H1 (cell line): ENCODE data around the gene MAPK8. TPM values are rescaled to one million over a fixed set of nuclear protein-coding genes. Genes with fewer than 3 reads are reported as not detected.
A peak's percentile ranks its signal among the peaks of the same experiment; 100 is the strongest.

ENCODE experiments used
- CTCF ChIA-PET: fragments of 300-600 bp; sonication (Branson Sonifier 250); formaldehyde crosslinking; loops from one replicate; lab custom pipeline; 2021; ENCODE audit not compliant: partially characterized antibody; lab: Charles Lee
- POLR2A ChIA-PET: fragments of 300-600 bp; sonication (Branson Sonifier 250); formaldehyde crosslinking; loops from one replicate; lab custom pipeline; 2021; ENCODE audit warnings: inconsistent platforms; ENCODE audit not compliant: partially characterized antibody; lab: Charles Lee
- DNase-seq, 2 experiments: peaks; one replicate each; pipeline versions ENCODE4 v3.0.0 to v3.0.0-alpha.2; 2010 to 2022; ENCODE audit warnings: low spot score in 2 of 2, low read depth in 1 of 2, mixed read lengths in 1 of 2
- FAIRE-seq: peaks from 2 replicates; lab custom pipeline; 2011; peaks lifted over from hg19 to GRCh38; lab: Jason Lieb, UNC
- H2AFZ ChIP-seq: 2 replicates; pipeline ENCODE4 v1.8.1; 2012; ENCODE audit warnings: low read length, inconsistent platforms
- H2AK5ac ChIP-seq: 2 replicates; pipeline ENCODE4 v1.6.1; 2013; ENCODE audit warnings: low read depth, low read length
- H2BK120ac ChIP-seq: replicated peaks from 2 replicates; pipeline ENCODE3; 2013; ENCODE audit warnings: low read depth, low read length, inconsistent platforms
- H2BK12ac ChIP-seq: 2 replicates; pipeline ENCODE4 v1.6.1; 2013; ENCODE audit warnings: low read depth, low read length
- H2BK15ac ChIP-seq: 2 replicates; pipeline ENCODE4 v1.6.1; 2013; ENCODE audit warnings: low read length
- H2BK20ac ChIP-seq: 2 replicates; pipeline ENCODE4 v1.6.1; 2013; ENCODE audit warnings: low read length
- H2BK5ac ChIP-seq: 2 replicates; pipeline ENCODE4 v1.6.1; 2013; ENCODE audit warnings: low read depth, low read length
- H3K14ac ChIP-seq: 2 replicates; pipeline ENCODE4 v1.6.1; 2013; ENCODE audit warnings: inconsistent platforms; ENCODE audit not compliant: insufficient read length
- H3K18ac ChIP-seq: 2 replicates; pipeline ENCODE4 v1.6.1; 2013; ENCODE audit warnings: low read length; ENCODE audit errors: extremely low read depth
- H3K23ac ChIP-seq: 2 replicates; pipeline ENCODE4 v1.6.1; 2013; ENCODE audit warnings: inconsistent platforms; ENCODE audit not compliant: insufficient read length
- H3K23me2 ChIP-seq: 2 replicates; pipeline ENCODE4 v1.6.1; 2013; ENCODE audit warnings: low read depth, low read length
- H3K27ac ChIP-seq: 2 replicates; pipeline ENCODE4 v1.6.1; 2011; ENCODE audit warnings: low read depth, low read length, inconsistent platforms
- H3K27me3 ChIP-seq, 4 experiments: replicated peaks in 1 of 4; 1 replicate in 1 of 4; 2 replicates in 3 of 4; pipeline versions ENCODE4 v1.6.1 to v1.8.1; 2011 to 2013; ENCODE audit warnings: low read length in 3 of 4, mild to moderate bottlenecking in 3 of 4, inconsistent platforms in 2 of 4, mixed read lengths in 2 of 4, moderate library complexity in 1 of 4; ENCODE audit not compliant: control insufficient read depth in 3 of 4, insufficient read depth in 3 of 4; ENCODE audit errors: extremely low read depth in 1 of 4
- H3K36me3 ChIP-seq, 4 experiments: 2 replicates each; pipeline versions ENCODE4 v1.6.1 to v1.8.1; 2011 to 2013; ENCODE audit warnings: mild to moderate bottlenecking in 4 of 4, low read length in 3 of 4, moderate library complexity in 2 of 4, control low read depth in 1 of 4, inconsistent platforms in 1 of 4; ENCODE audit not compliant: insufficient read depth in 4 of 4, control insufficient read depth in 2 of 4
- H3K4ac ChIP-seq: replicated peaks from 2 replicates; pipeline ENCODE3; 2013; ENCODE audit warnings: low read length, low read depth, mixed read lengths, inconsistent platforms; ENCODE audit not compliant: insufficient read length
- H3K4me1 ChIP-seq, 4 experiments: replicated peaks in 1 of 4; 1 replicate in 1 of 4; 2 replicates in 3 of 4; pipeline versions ENCODE4 v1.6.1 to v1.8.1; 2011 to 2013; ENCODE audit warnings: low read length in 3 of 4, inconsistent platforms in 2 of 4, mixed read lengths in 1 of 4; ENCODE audit not compliant: insufficient read depth in 4 of 4, control insufficient read depth in 3 of 4
- H3K4me2 ChIP-seq, 2 experiments: 2 replicates each; pipeline versions ENCODE4 v1.6.1 to v1.8.1; 2011 to 2013; ENCODE audit warnings: low read depth in 2 of 2, low read length in 2 of 2, control low read depth in 1 of 2, inconsistent platforms in 1 of 2, mild to moderate bottlenecking in 1 of 2; ENCODE audit not compliant: insufficient read depth in 1 of 2
- H3K4me3 ChIP-seq, 4 experiments: fragments of 200-600, 300-600 bp in 1 of 4; sonication (generic), shearing (Covaris generic), sonication (Bioruptor Twin) in 1 of 4; 2 replicates each; pipeline versions ENCODE4 v1.5.1 to v1.8.1; 2011 to 2016; ENCODE audit warnings: low read length in 4 of 4, low read depth in 3 of 4, control low read depth in 2 of 4, inconsistent platforms in 2 of 4, mild to moderate bottlenecking in 2 of 4, mixed read lengths in 1 of 4, moderate library complexity in 1 of 4; ENCODE audit not compliant: insufficient read depth in 2 of 4; ENCODE audit errors: extremely low read depth in 1 of 4
- H3K56ac ChIP-seq: replicated peaks from 2 replicates; pipeline ENCODE3; 2013; ENCODE audit warnings: low read depth, mild to moderate bottlenecking, mixed read lengths, low read length, inconsistent platforms; ENCODE audit not compliant: insufficient read length
- H3K79me1 ChIP-seq: 2 replicates; pipeline ENCODE4 v1.6.1; 2013; ENCODE audit warnings: low read depth, low read length, control low read depth
- H3K79me2 ChIP-seq, 2 experiments: 2 replicates each; pipeline versions ENCODE4 v1.6.1 to v1.8.1; 2012 to 2013; ENCODE audit warnings: low read length in 2 of 2, mild to moderate bottlenecking in 2 of 2, inconsistent platforms in 1 of 2; ENCODE audit not compliant: insufficient read depth in 2 of 2, control insufficient read depth in 1 of 2
- H3K9ac ChIP-seq, 4 experiments: replicated peaks in 1 of 4; 1 replicate in 1 of 4; 2 replicates in 3 of 4; pipeline versions ENCODE4 v1.6.1 to v1.8.1; 2011 to 2013; ENCODE audit warnings: low read depth in 3 of 4, low read length in 3 of 4, control low read depth in 2 of 4, mild to moderate bottlenecking in 2 of 4, moderate library complexity in 2 of 4, inconsistent platforms in 1 of 4; ENCODE audit errors: extremely low read depth in 1 of 4
- H3K9me3 ChIP-seq, 2 experiments: 2 replicates each; pipeline versions ENCODE4 v1.6.1 to v1.8.1; 2012 to 2013; ENCODE audit warnings: mild to moderate bottlenecking in 2 of 2, moderate library complexity in 2 of 2, control low read depth in 1 of 2, inconsistent platforms in 1 of 2, low read depth in 1 of 2, low read length in 1 of 2, mixed read lengths in 1 of 2; ENCODE audit not compliant: insufficient read depth in 2 of 2
- H4K20me1 ChIP-seq, 2 experiments: replicated peaks in 1 of 2; 2 replicates each; pipeline versions ENCODE3 to v1.8.1; 2011 to 2013; ENCODE audit warnings: inconsistent platforms in 2 of 2, low read length in 2 of 2, mild to moderate bottlenecking in 1 of 2; ENCODE audit not compliant: insufficient read depth in 2 of 2, control insufficient read depth in 1 of 2
- H4K5ac ChIP-seq: 2 replicates; pipeline ENCODE4 v1.6.1; 2013; ENCODE audit warnings: low read length, low read depth, mixed read lengths, inconsistent platforms; ENCODE audit not compliant: insufficient read length
- H4K8ac ChIP-seq: 2 replicates; pipeline ENCODE4 v1.8.0; 2013; ENCODE audit warnings: mild to moderate bottlenecking, moderate library complexity, low read length, inconsistent platforms; ENCODE audit not compliant: insufficient read depth; ENCODE audit errors: extremely low read depth
- H4K91ac ChIP-seq: replicated peaks from 2 replicates; pipeline ENCODE3; 2013; ENCODE audit warnings: low read length, mixed read lengths, inconsistent platforms; ENCODE audit not compliant: insufficient read length
- CHD2 ChIP-seq: IDR thresholded peaks from 2 replicates; pipeline ENCODE4 v1.6.1; 2012; ENCODE audit warnings: low read length, improper control_type of control experiment
- CTBP2 ChIP-seq: IDR thresholded peaks from 2 replicates; pipeline ENCODE4 v1.7.0; 2011; ENCODE audit warnings: borderline replicate concordance, mild to moderate bottlenecking, moderate library complexity, mixed read lengths, low read length; ENCODE audit not compliant: insufficient read depth, insufficient read length
- MAFK ChIP-seq: IDR thresholded peaks from 2 replicates; pipeline ENCODE4 v1.6.1; 2012; ENCODE audit warnings: low read depth, mild to moderate bottlenecking, improper control_type of control experiment, low read length
- POU5F1 ChIP-seq: IDR thresholded peaks from 2 replicates; pipeline ENCODE4 v1.6.1; 2011; ENCODE audit warnings: low read depth, mild to moderate bottlenecking, low read length, moderate library complexity
- SAP30 ChIP-seq: fragments of 300-600 bp; sonication (generic); IDR thresholded peaks from 2 replicates; pipeline ENCODE4 v1.7.1; 2012; ENCODE audit warnings: low read length, moderate library complexity, mild to moderate bottlenecking, inconsistent platforms; ENCODE audit not compliant: insufficient read depth, insufficient replicate concordance
- TEAD4 ChIP-seq: IDR thresholded peaks from 2 replicates; pipeline ENCODE4 v1.6.1; 2012; ENCODE audit warnings: low read depth, low read length, inconsistent platforms, mixed read lengths
- WGBS, 2 experiments: shearing (Covaris generic) in 1 of 2; methylation state at CpG; one replicate each; pipeline versions ENCODE4 v1.1.6 to v1.1.7; 2013 to 2015; ENCODE audit warnings: low lambda C conversion rate in 2 of 2, mixed read lengths in 2 of 2, inconsistent platforms in 1 of 2, low coverage in 1 of 2, missing lambda C conversion rate in 1 of 2; ENCODE audit not compliant: insufficient replicate concordance in 2 of 2, insufficient coverage in 1 of 2, insufficient read length in 1 of 2; ENCODE audit errors: extremely low coverage in 1 of 2, missing lambda C conversion rate in 1 of 2; 5-methylcytosine and 5-hydroxymethylcytosine counted together
- polyA plus RNA-seq, 7 experiments: library from polyadenylated mRNA; depleted of rRNA in 3 of 7; stranded (reverse) in 5 of 7; unstranded in 2 of 7; fragments of >200 nt in 5 of 7; fragments of 200-250 nt in 2 of 7; gene quantifications; 1 replicate in 5 of 7; 2 replicates in 1 of 7; 4 replicates in 1 of 7; pipeline versions ENCODE4 v1.2.1 to v1.2.3, GENCODE V29; 2011 to 2013; ENCODE audit warnings: missing spikeins in 2 of 7, mixed read lengths in 2 of 7
- total RNA-seq: library from RNA; stranded (reverse); fragmentation: NEBNext Ultra II Directional; extraction: Animal tissue kit (Norgen Biotek cat#: 25700); gene quantifications from 2 replicates; pipeline ENCODE4 v1.2.1, GENCODE V29; 2021

The MAPK8 gene
- total and polyA plus RNA-seq, 2 of the 8 experiments (the other 6 are each of a cell fraction or from before 2014, with no cell fraction given): 23.3 to 71.3 TPM

DNA sequence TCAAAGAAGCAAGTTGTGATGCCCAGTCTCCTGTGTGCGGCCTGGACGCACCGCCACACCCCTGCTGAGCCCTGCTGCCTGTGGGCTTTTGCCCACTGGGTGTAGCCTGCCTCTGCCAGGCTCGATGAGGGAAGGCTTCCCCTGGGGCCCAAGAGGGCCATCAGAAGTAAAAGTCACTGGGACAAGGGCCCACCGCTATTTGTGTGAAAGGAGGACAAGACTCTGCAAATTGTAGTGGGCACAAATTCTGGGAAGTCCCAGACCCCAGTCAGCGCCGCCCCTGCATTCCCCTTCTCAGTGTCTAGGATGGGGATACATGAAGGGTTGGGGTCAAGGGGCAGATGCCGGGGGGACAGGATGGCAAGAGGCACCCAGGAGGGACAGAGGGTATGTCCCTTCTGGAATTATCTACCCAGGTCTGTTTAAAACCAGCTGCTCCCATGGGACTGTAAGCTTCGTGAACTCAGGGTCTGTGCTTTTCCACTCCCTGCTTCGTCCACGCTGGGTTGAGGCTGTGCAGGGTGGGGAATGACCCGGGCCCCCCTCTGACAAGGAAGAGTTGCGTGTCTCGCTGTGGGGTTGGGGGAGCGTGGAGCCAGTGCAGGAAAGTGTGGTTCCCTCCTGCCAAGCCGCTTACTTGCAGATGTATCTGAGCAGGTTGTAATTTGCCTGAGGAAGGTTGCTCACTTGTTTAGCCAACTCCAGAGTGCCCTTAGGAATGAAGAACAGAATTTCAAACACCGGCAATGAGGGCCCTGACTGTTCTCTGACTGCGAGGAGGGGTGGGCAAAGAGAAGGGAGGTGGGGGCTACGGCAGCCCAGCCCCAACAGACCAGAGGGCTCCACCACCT is 147.2 kb downstream of the MAPK8 start:
- H3K79me1 ChIP-seq: no peaks in the 10 kb centered on the region; the same call in 1 of the 2 replicates
- no peak overlapping the region for H2BK20ac ChIP-seq
- no peaks in the 10 kb centered on the region for H3K27me3 ChIP-seq
- H3K9ac ChIP-seq: no peak overlapping the region
- H2BK15ac ChIP-seq: no peak overlapping the region
- peaks cover 0 to 5% (median 2%) of the 10 kb centered on the region in 4 experiments; a peak in 4 of 7 replicates for H3K4me1 ChIP-seq
- CTCF ChIA-PET: interaction anchor here (0.6 to 12.6 kb wide), 8 partner anchors 8 to 184 kb away, joined by 3 to 112 read pairs (median 4); no protein-coding TSS in a partner anchor
- H3K4me3 ChIP-seq: no peak overlapping the region
- no peaks in the 10 kb centered on the region; a peak in 1 of 8 replicates for H3K36me3 ChIP-seq
- FAIRE-seq: no peak
- peaks cover 4% of the 10 kb centered on the region in 2 experiments for H4K20me1 ChIP-seq
- H3K56ac ChIP-seq: no peak overlapping the region
- no peak overlapping the region for H3K27ac ChIP-seq
- H2AK5ac ChIP-seq: no peak overlapping the region
- no peak overlapping the region for H2BK120ac ChIP-seq
- POLR2A ChIA-PET: no interaction called here
- no peak overlapping the region for H3K14ac ChIP-seq
- H2BK5ac ChIP-seq: no peak overlapping the region
- no peak overlapping the region for H4K91ac ChIP-seq
- peaks cover 2% of the 10 kb centered on the region; the same call in 1 of the 2 replicates for H3K23me2 ChIP-seq
- no peak overlapping the region for H4K5ac ChIP-seq
- H3K79me2 ChIP-seq: no peaks in the 10 kb centered on the region
- no peak overlapping the region for H3K23ac ChIP-seq
- no peak overlapping the region for H3K18ac ChIP-seq
- no peak overlapping the region for H3K4ac ChIP-seq
- H2AFZ ChIP-seq: no peak overlapping the region
- no peaks in the 10 kb centered on the region for H3K9me3 ChIP-seq
- WGBS, 2 experiments: 92% methylated on average over 17 of the region's 19 CpGs; no CpG with 5 or more reads in 1 of the 2 experiments
- peak overlapping the region; percentile 51; the same call in 1 of the 2 replicates for H4K8ac ChIP-seq
- no peak overlapping the region for H3K4me2 ChIP-seq
- no peak overlapping the region for H2BK12ac ChIP-seq
- TF ChIP-seq POU5F1: no peak
- no peak for TF ChIP-seq CTBP2
- no peak for TF ChIP-seq CHD2
- TF ChIP-seq TEAD4: no peak
- TF ChIP-seq SAP30: no peak
- TF ChIP-seq MAFK: no peak
- peak in 1 of 2 experiments; percentile 35 for DNase-seq
